K562 (cell line): Measurements from ENCODE around the gene CRYBB1. TPM values are rescaled to one million over a fixed set of nuclear protein-coding genes. Genes with fewer than 3 reads are reported as not detected.
A peak's percentile ranks its signal among the peaks of the same experiment; 100 is the strongest.

Experiments
- ATAC-seq: fragments of 200-7000 bp; cut with Tn5 transposase; 3 replicates; pipeline ENCODE4 v1.9.1; 2020; ENCODE audit warnings: moderate library complexity
- BruUV-seq: library from RNA; stranded (reverse); fragments of 400-500 nt; replicated peaks from 2 replicates; lab custom pipeline; 2021; lab: Mats Ljungman, UMichigan
- CTCF ChIA-PET: fragments of 300-600 bp; formaldehyde crosslinking; extraction: SDS; loops from one replicate; lab custom pipeline; 2021; ENCODE audit warnings: low intra/inter-chr PET ratio; lab: Yijun Ruan, JAX
- POLR2A ChIA-PET: fragments of 300-600, 350-650 bp; sonication (Branson Sonifier 250); formaldehyde crosslinking; extraction: SDS; loops from one replicate; lab custom pipeline; 2021; ENCODE audit warnings: antibody characterized with exemption, inconsistent platforms; lab: Yijun Ruan, JAX
- DNase-seq, 4 experiments: peaks; one replicate each; pipeline versions ENCODE4 v3.0.0 to v3.0.0-alpha.2; 2011 to 2018; ENCODE audit warnings: low spot score in 3 of 4, mixed read lengths in 3 of 4; ENCODE audit errors: extremely low read depth in 1 of 4
- FAIRE-seq: peaks from 2 replicates; lab custom pipeline; 2011; peaks lifted over from hg19 to GRCh38; lab: Jason Lieb, UNC
- H2AFZ ChIP-seq: 2 replicates; pipeline ENCODE4 v1.6.0; 2011; ENCODE audit warnings: low read depth, low read length, control low read depth, inconsistent platforms
- H3K27ac ChIP-seq: fragments of 200-600 bp; 3 replicates; pipeline ENCODE4 v1.8.0; 2011; ENCODE audit warnings: low read depth, mild to moderate bottlenecking, control low read depth, inconsistent platforms, low read length, moderate library complexity, mixed read lengths; ENCODE audit errors: extremely low read depth
- H3K27me3 ChIP-seq, 2 experiments: fragments of 300-600 bp in 1 of 2; 2 replicates in 1 of 2; 3 replicates in 1 of 2; pipeline versions ENCODE4 v1.6.0 to v1.8.0; 2011; ENCODE audit warnings: inconsistent platforms in 2 of 2, low read length in 2 of 2, mild to moderate bottlenecking in 1 of 2, mixed read lengths in 1 of 2, moderate library complexity in 1 of 2; ENCODE audit not compliant: control insufficient read depth in 2 of 2, insufficient read depth in 2 of 2
- H3K36me3 ChIP-seq: fragments of 300-600 bp; 3 replicates; pipeline ENCODE4 v1.8.0; 2011; ENCODE audit warnings: mild to moderate bottlenecking, low read length, inconsistent platforms; ENCODE audit not compliant: control insufficient read depth, insufficient read depth
- H3K4me1 ChIP-seq, 2 experiments: fragments of 200-600 bp in 1 of 2; replicated peaks in 1 of 2; 2 replicates in 1 of 2; 3 replicates in 1 of 2; pipeline versions ENCODE4 v1.5.1 to v1.8.0; 2011; ENCODE audit warnings: inconsistent platforms in 2 of 2, low read length in 2 of 2, mild to moderate bottlenecking in 1 of 2, mixed read lengths in 1 of 2, moderate library complexity in 1 of 2; ENCODE audit not compliant: control insufficient read depth in 2 of 2, insufficient read depth in 2 of 2
- H3K4me2 ChIP-seq: 2 replicates; pipeline ENCODE4 v1.6.1; 2011; ENCODE audit warnings: low read length, control low read depth, inconsistent platforms, mixed read lengths; ENCODE audit not compliant: insufficient read depth
- H3K4me3 ChIP-seq: fragments of 200-600 bp; sonication (generic), shearing (Covaris generic); 2 replicates; pipeline ENCODE4 v1.5.1; 2016; ENCODE audit warnings: control low read depth, inconsistent platforms
- H3K79me2 ChIP-seq: fragments of 200-600 bp; 3 replicates; pipeline ENCODE4 v1.8.0; 2011; ENCODE audit warnings: low read length, inconsistent platforms; ENCODE audit not compliant: control insufficient read depth, insufficient read depth
- H3K9ac ChIP-seq, 2 experiments: 2 replicates each; pipeline versions ENCODE4 v1.6.0 to v1.6.1; 2011; ENCODE audit warnings: low read depth in 2 of 2, low read length in 2 of 2, control low read depth in 1 of 2, inconsistent platforms in 1 of 2, mild to moderate bottlenecking in 1 of 2, mixed read lengths in 1 of 2; ENCODE audit not compliant: insufficient read depth in 1 of 2
- H3K9me1 ChIP-seq: one replicate; pipeline ENCODE4 v1.6.0; 2011; ENCODE audit warnings: inconsistent platforms, mild to moderate bottlenecking, low read length, moderate library complexity; ENCODE audit not compliant: control insufficient read depth, insufficient read depth
- H3K9me3 ChIP-seq: replicated peaks from 2 replicates; pipeline ENCODE4 v1.5.1; 2011; ENCODE audit warnings: low read depth, low read length, inconsistent platforms; ENCODE audit not compliant: control insufficient read depth, insufficient read depth
- H4K20me1 ChIP-seq: replicated peaks from 2 replicates; pipeline ENCODE4 v1.6.1; 2011; ENCODE audit warnings: low read length, inconsistent platforms, mixed read lengths; ENCODE audit not compliant: control insufficient read depth, insufficient read depth
- BCOR ChIP-seq: fragments of 450-650 bp; IDR thresholded peaks from 2 replicates; pipeline ENCODE4 v1.6.1; 2016
- POLR2G ChIP-seq: fragments of 200-400 bp; formaldehyde crosslinking; IDR thresholded peaks from 2 replicates; pipeline ENCODE4 v1.6.1; 2017; ENCODE audit warnings: low read depth, mild to moderate bottlenecking, antibody characterized with exemption, low read length, moderate library complexity
- RBM25 ChIP-seq: fragments of 200-400 bp; formaldehyde crosslinking; IDR thresholded peaks from 2 replicates; pipeline ENCODE4 v1.6.1; 2018; ENCODE audit warnings: low read length, low read depth, moderate library complexity; ENCODE audit not compliant: severe bottlenecking
- ZFP36 ChIP-seq: fragments of 150-350 bp; IDR thresholded peaks from 2 replicates; pipeline ENCODE4 v1.6.1; 2018; ENCODE audit warnings: low read length, low read depth; ENCODE audit not compliant: partially characterized antibody
- ZNF263 ChIP-seq: sonication (generic); formaldehyde crosslinking; IDR thresholded peaks from 2 replicates; pipeline ENCODE4 v1.8.0; 2022; ENCODE audit warnings: mild to moderate bottlenecking, missing genetic modification reagents, borderline replicate concordance
- WGBS: fragments of 100-300 bp; shearing (Covaris generic); methylation state at CpG from one replicate; pipeline ENCODE4 v1.1.6; 2016; ENCODE audit warnings: low coverage, mixed read lengths; ENCODE audit not compliant: insufficient coverage; ENCODE audit errors: missing lambda C conversion rate; 5-methylcytosine and 5-hydroxymethylcytosine counted together
- in situ Hi-C: fragments of 300-500 bp; cut with MboI; formaldehyde crosslinking; loops from 4 replicates; pipeline ENCODE4 v1.15.0; 2018; ENCODE audit warnings: inconsistent platforms, mixed read lengths
- intact Hi-C: fragments of 100-400 bp; cut with micrococcal nuclease; formaldehyde crosslinking; loops from 2 replicates; pipeline ENCODE4 v1.14.2; 2022
- polyA plus RNA-seq, 8 experiments: library from polyadenylated mRNA; depleted of rRNA in 4 of 8; stranded (reverse) in 5 of 8; unstranded in 3 of 8; fragments of >200 nt; fragmentation: Nextera tagmentation in 2 of 8; fragmentation: Illumina TruSeq in 1 of 8; extraction: Ambion mirVana in 2 of 8; extraction: Trizol in 1 of 8; gene quantifications; 2 replicates each; pipeline versions ENCODE4 v1.2.1 to v1.2.3, GENCODE V29; 2011 to 2014; ENCODE audit warnings: inconsistent platforms in 1 of 8, missing spikeins in 1 of 8
- total RNA-seq, 7 experiments: library from RNA; depleted of rRNA in 6 of 7; stranded (reverse); fragments of >200 nt in 6 of 7; fragmentation: Illumina TruSeq in 2 of 7; extraction: Trizol in 2 of 7; gene quantifications; 2 replicates each; pipeline versions ENCODE4 v1.2.1 to v1.2.3, GENCODE V29; 2011 to 2021; ENCODE audit warnings: low replicate concordance in 1 of 7

The CRYBB1 gene
- total and polyA plus RNA-seq, 9 of the 15 experiments (the other 6 are each of a cell fraction or from before 2014, with no cell fraction given): 0.16 to 0.45 (median 0.33) TPM; not detected in 2

- FAIRE-seq (no peak), DNase-seq (no peak), ATAC-seq (no peak)
- H2AFZ ChIP-seq: no peak overlapping the region
- ChIA-PET POLR2A (no interaction called here), CTCF (no interaction called here)
- H3K9ac ChIP-seq: 0 out of 4 replicates have a peak overlapping the region, but pooled peaks of 1 of the 2 experiments have one; percentile 17
- H3K9me1 ChIP-seq: no peaks in the 10 kb centered on the region
- H3K79me2 ChIP-seq: peaks cover 94% of the 10 kb centered on the region
- BruUV-seq: no TSS peak
- peaks cover 34% of the 10 kb centered on the region for H4K20me1 ChIP-seq
- 0 out of 2 replicates have a peak, but pooled peaks have one; percentile 23 for TF ChIP-seq BCOR
- peak; percentile 70 for TF ChIP-seq ZFP36
- peak; percentile 75 for TF ChIP-seq RBM25
- TF ChIP-seq ZNF263 (CRISPR knock-in tag): no peak
- TF ChIP-seq POLR2G: 0 out of 2 replicates have a peak, but pooled peaks have one; percentile 21
- H3K36me3 ChIP-seq: peaks cover 55% of the 10 kb centered on the region; the same call in 2 of the 3 replicates
- no peak overlapping the region for H3K27ac ChIP-seq
- H3K4me3 ChIP-seq: no peak overlapping the region
- intact Hi-C loops: no loop called here
- in situ Hi-C loops: no loop called here
- WGBS: 80% methylated on average over 8 of the region's 9 CpGs
- no peaks in the 10 kb centered on the region for H3K9me3 ChIP-seq
- H3K4me2 ChIP-seq: no peak overlapping the region
- peaks cover 0 to 8% of the 10 kb centered on the region in 2 experiments; a peak in 2 of 5 replicates for H3K4me1 ChIP-seq
- H3K27me3 ChIP-seq: no peaks in the 10 kb centered on the region
These were observed 55.9 kb downstream of the CRYBB1 start for GRCh38 chr22:26561756-26562417.
